ENCODE results near the gene WWOX. TPM values are rescaled to one million over a fixed set of nuclear protein-coding genes. Genes with fewer than 3 reads are reported as not detected.

The WWOX gene
- total and polyA plus RNA-seq, 2 of the 13 experiments (the other 11 are each of a cell fraction or from before 2014, with no cell fraction given) = 9.1 to 37.4 TPM

GRCh38 chr16:78596996-78597422 lies 497.6 kb downstream of the WWOX start (continued):
- TF ChIP-seq EZH2 (conservative IDR thresholded peaks at IDR 0.05; ENCODE audit: low read depth, low read length) (no peak), PTBP1 (IDR thresholded peaks at IDR 0.05; ENCODE audit: low read depth, low read length, poor library complexity, severe bottlenecking) (no peak), RFX5 (IDR thresholded peaks at IDR 0.05; ENCODE audit: low read depth, low read length) (no peak), ZNF441 (CRISPR knock-in tag; IDR thresholded peaks at IDR 0.05; ENCODE audit: borderline replicate concordance) (peak; percentile 60; the same call in 1 of the 2 replicates), RXRA (CRISPR knock-in tag; IDR thresholded peaks at IDR 0.05) (peak; percentile 65; the same call in 1 of the 2 replicates), ARNTL (CRISPR knock-in tag; IDR thresholded peaks at IDR 0.05) (0 out of 2 replicates have a peak, but pooled peaks have one; percentile 28), ZNF10 (CRISPR knock-in tag; IDR thresholded peaks at IDR 0.05; ENCODE audit: borderline replicate concordance, low read depth) (no peak), HMGA1 (CRISPR knock-in tag; conservative IDR thresholded peaks at IDR 0.05) (no peak), MAZ (IDR thresholded peaks at IDR 0.05; ENCODE audit: borderline replicate concordance, low read depth, low read length) (no peak), MAZ (CRISPR knock-in tag; IDR thresholded peaks at IDR 0.05; ENCODE audit: low read depth) (peak; percentile 56; the same call in 1 of the 2 replicates), ZNF609 (CRISPR knock-in tag; IDR thresholded peaks at IDR 0.05; ENCODE audit: borderline replicate concordance) (peak; percentile 80; the same call in 1 of the 2 replicates), MZF1 (CRISPR knock-in tag; IDR thresholded peaks at IDR 0.05; ENCODE audit: borderline replicate concordance) (no peak)
